ENCODE data around the gene SIGLEC10. TPM values are rescaled to one million over a fixed set of nuclear protein-coding genes. Genes with fewer than 3 reads are reported as not detected.

SIGLEC10 gene
- total RNA-seq, 1 donor from 2014 or later: 17.4 TPM

DNA sequence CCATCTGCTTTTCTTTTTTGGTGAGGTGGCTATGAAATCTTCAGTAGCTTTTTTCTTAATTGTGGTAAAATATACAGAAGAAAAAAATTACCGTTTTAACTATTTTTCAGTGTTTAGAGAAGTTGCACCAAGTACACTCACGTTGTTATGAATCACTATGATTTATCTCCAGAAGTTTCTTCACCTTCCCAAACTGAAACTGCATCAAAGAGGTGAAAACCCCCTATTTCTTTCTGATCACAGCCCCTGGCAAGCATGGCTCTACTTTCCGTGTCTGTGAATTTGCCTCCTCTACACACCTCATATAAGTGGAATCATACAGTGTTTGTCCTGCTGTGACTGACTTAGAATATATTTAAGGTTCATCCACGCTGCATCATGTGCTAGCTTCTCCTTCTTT lies 15.6 kb upstream of the SIGLEC10 start:
- no peak overlapping the region for H3K4me3 ChIP-seq
- no peaks in the 10 kb centered on the region for H3K36me3 ChIP-seq
- no peaks in the 10 kb centered on the region for H3K4me1 ChIP-seq
- ATAC-seq (no peak), DNase-seq (no peak)
- H3K9me3 ChIP-seq: no peaks in the 10 kb centered on the region
- intact Hi-C loops (cut with DNase I): no loop called here
- H3K27ac ChIP-seq: no peak overlapping the region
- TF ChIP-seq, protein P1, sequence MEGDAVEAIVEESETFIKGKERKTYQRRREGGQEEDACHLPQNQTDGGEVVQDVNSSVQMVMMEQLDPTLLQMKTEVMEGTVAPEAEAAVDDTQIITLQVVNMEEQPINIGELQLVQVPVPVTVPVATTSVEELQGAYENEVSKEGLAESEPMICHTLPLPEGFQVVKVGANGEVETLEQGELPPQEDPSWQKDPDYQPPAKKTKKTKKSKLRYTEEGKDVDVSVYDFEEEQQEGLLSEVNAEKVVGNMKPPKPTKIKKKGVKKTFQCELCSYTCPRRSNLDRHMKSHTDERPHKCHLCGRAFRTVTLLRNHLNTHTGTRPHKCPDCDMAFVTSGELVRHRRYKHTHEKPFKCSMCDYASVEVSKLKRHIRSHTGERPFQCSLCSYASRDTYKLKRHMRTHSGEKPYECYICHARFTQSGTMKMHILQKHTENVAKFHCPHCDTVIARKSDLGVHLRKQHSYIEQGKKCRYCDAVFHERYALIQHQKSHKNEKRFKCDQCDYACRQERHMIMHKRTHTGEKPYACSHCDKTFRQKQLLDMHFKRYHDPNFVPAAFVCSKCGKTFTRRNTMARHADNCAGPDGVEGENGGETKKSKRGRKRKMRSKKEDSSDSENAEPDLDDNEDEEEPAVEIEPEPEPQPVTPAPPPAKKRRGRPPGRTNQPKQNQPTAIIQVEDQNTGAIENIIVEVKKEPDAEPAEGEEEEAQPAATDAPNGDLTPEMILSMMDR (IDR thresholded peaks at IDR 0.05): no peak
- peaks cover 9% of the 10 kb centered on the region for H3K27me3 ChIP-seq (ENCODE audit: low read depth)

DNA sequence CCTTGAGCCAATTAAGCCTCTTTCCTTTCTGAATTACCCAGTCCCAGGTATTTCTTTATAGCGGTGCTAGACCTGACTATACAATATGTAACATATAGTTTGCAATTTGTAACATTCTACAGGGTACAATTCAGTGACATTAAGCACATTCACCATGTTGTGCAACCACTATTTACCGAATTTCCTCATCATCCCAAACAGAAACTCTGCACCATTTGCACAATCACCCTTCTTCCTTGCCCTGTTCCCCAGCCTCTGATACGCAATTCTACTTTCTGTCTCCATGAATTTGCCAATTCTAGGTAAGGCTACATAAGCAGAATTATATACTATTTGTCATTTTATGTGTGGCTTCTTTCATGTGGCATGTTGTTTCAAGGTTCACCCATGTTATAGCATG lies 13.7 kb upstream of the SIGLEC10 start:
- DNase-seq: no peak
- ATAC-seq: peak; percentile 30 to 33
- no peak overlapping the region for H3K4me3 ChIP-seq
- intact Hi-C loops (cut with DNase I): no loop called here
- H3K27ac ChIP-seq: peak overlapping the region; percentile 46
- peaks cover 13% of the 10 kb centered on the region for H3K27me3 ChIP-seq (ENCODE audit: low read depth)
- no peaks in the 10 kb centered on the region for H3K9me3 ChIP-seq
- H3K36me3 ChIP-seq: no peaks in the 10 kb centered on the region
- H3K4me1 ChIP-seq: no peaks in the 10 kb centered on the region
- TF ChIP-seq, protein P1 (IDR thresholded peaks at IDR 0.05): no peak

DNA sequence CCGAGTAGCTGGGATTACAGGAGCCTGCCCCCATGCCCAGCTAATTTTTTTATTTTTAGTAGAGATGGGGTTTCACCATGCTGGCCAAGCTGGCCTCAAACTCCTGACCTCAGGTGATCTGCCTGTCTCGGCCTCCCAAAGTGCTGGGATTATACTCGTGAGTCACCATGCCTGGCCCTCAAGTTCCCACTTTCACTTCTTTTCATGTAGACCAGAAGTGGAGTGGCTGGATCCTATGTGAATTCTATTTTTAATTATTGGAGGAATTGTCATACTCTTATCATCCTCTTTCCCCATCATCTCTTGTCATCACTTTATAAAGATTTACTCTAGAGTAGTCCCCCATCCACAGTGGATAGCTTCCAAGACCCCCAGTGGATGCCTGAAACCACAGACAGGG lies 12.8 kb upstream of the SIGLEC10 start:
- Histone ChIP-seq H3K4me1 (no peaks in the 10 kb centered on the region), H3K9me3 (no peaks in the 10 kb centered on the region), H3K27me3 (ENCODE audit: low read depth) (peaks cover 13% of the 10 kb centered on the region), H3K4me3 (no peak overlapping the region), H3K36me3 (no peaks in the 10 kb centered on the region), H3K27ac (peak overlapping the region; percentile 46)
- ATAC-seq (no peak), DNase-seq (no peak)
- intact Hi-C loops (cut with DNase I): no loop called here
- TF ChIP-seq, protein P1 (IDR thresholded peaks at IDR 0.05): no peak

DNA sequence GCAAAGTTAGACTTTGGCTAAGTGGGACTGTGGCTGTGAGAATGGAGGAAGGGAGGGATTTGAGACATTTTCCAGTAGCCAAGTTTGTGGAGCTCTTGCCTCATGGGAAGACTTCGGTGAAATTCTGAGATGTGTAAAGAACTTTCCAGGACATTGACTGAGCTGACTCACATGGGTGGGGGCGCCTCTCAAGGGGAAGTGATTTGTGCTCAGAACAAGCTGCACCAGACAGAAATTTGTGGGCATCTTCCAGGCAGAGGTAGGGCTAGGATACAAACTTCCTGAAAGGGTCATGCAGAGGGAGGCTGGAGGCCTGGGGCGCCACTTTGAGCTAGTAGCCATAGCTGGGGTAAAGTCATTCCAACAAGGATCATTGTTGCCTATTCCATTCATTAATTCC lies 9.8 kb upstream of the SIGLEC10 start:
- DNase-seq (no peak), ATAC-seq (peak; percentile 59 to 65)
- Histone ChIP-seq H3K4me3 (no peak overlapping the region), H3K27me3 (ENCODE audit: low read depth) (peaks cover 7% of the 10 kb centered on the region), H3K27ac (no peak overlapping the region), H3K36me3 (no peaks in the 10 kb centered on the region), H3K9me3 (no peaks in the 10 kb centered on the region), H3K4me1 (no peaks in the 10 kb centered on the region)
- intact Hi-C loops (cut with DNase I): no loop called here
- TF ChIP-seq, protein P1 (IDR thresholded peaks at IDR 0.05): no peak

DNA sequence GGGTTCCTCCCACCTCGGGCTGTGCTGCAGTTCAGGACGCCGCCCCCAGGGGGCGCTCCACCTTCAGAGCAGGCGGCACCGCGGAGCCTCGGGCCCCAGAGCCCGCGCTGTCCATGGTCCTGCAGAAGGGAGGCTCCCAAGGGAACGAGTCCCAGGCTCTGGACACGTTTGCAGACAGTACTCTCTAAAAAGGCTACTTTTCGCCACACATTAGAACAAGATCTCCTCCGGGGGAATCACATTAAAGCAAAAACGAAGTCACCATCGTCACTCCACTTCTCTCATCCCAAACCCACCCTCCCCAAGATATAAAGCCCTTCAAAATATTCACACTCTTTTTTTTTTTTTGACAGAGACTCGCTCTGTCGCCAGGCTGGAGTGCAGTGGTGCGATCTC lies 4.6 kb upstream of the SIGLEC10 start:
- Histone ChIP-seq H3K36me3 (no peaks in the 10 kb centered on the region), H3K4me1 (no peaks in the 10 kb centered on the region), H3K9me3 (no peaks in the 10 kb centered on the region), H3K4me3 (no peak overlapping the region), H3K27me3 (ENCODE audit: low read depth) (peaks cover 25% of the 10 kb centered on the region), H3K27ac (no peak overlapping the region)
- ATAC-seq (peak; percentile 90 to 95), DNase-seq (peak; percentile 91)
- TF ChIP-seq, protein P1 (IDR thresholded peaks at IDR 0.05): peak; percentile 98
- intact Hi-C loops (cut with DNase I): no loop called here
